Mammary epithelial cell (primary cell): ENCODE measurements around the gene FAM120A.

Source experiments
- EZH2 ChIP-seq: IDR thresholded peaks from 2 replicates; pipeline ENCODE4 v1.6.1; 2012; ENCODE audit warnings: low read length, inconsistent platforms, borderline replicate concordance
- TF ChIP-seq, protein P1 (sequence below), 2 donors: IDR thresholded peaks in 1 of 2; conservative IDR thresholded peaks in 1 of 2; 2 replicates each; pipeline ENCODE4 v1.5.1; 2011 to 2012; ENCODE audit warnings: inconsistent platforms in 2 of 2, low read length in 2 of 2, mild to moderate bottlenecking in 2 of 2, control low read depth in 1 of 2, low read depth in 1 of 2; ENCODE audit not compliant: insufficient read depth in 1 of 2; ENCODE audit errors: extremely low read depth in 1 of 2

DNA sequence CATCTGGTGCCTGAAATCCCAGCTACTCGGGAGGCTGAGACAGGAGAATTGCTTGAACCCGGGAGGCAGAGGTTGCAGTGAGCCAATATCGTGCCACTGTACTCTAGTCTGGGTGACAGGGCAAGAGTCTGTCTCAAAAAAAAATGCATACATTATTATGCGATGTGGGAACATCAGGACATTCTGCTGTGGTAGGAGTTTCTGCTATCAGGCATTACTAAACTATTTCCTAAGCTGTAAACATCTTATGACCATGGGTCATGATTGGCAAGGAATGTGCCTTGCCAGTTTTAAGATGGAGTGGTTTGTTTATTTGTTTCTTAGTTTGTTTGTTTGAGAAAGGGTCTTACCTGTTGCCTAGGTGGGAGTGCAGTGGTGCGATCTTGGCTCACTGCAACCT lies 45.1 kb upstream of the FAM120A start:
- TF ChIP-seq, protein P1, sequence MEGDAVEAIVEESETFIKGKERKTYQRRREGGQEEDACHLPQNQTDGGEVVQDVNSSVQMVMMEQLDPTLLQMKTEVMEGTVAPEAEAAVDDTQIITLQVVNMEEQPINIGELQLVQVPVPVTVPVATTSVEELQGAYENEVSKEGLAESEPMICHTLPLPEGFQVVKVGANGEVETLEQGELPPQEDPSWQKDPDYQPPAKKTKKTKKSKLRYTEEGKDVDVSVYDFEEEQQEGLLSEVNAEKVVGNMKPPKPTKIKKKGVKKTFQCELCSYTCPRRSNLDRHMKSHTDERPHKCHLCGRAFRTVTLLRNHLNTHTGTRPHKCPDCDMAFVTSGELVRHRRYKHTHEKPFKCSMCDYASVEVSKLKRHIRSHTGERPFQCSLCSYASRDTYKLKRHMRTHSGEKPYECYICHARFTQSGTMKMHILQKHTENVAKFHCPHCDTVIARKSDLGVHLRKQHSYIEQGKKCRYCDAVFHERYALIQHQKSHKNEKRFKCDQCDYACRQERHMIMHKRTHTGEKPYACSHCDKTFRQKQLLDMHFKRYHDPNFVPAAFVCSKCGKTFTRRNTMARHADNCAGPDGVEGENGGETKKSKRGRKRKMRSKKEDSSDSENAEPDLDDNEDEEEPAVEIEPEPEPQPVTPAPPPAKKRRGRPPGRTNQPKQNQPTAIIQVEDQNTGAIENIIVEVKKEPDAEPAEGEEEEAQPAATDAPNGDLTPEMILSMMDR (conservative IDR thresholded peaks at IDR 0.05 in 1 of 2, IDR thresholded peaks at IDR 0.05 in 1 of 2; ENCODE audit: extremely low read depth in 1 of 2, insufficient read depth in 1 of 2, low read depth in 1 of 2, low read length in 2 of 2): no peak
- no peak for TF ChIP-seq EZH2
